T-helper 22 cell (primary cell): ENCODE measurements around the gene TAS2R42.

Experiments used
- DNase-seq: peaks from one replicate; pipeline ENCODE4 v3.0.0-alpha.2; 2020; ENCODE audit warnings: low read depth

The TAS2R42 gene

GRCh38 chr12:11186837-11187236 lies at the start of gene TAS2R42:
Gene TAS2R42, minus strand, starts transcription at chr12:11186937. Its CDS starts 0 bp downstream, at chr12:11186937.
- DNase-seq = no peak

GRCh38 chr12:11233532-11233931 lies 46.8 kb upstream of the TAS2R42 start:
- DNase-seq = no peak

- no peak for DNase-seq
Measured at GRCh38 chr12:11228296-11228879, 41.7 kb upstream of the TAS2R42 start.

GRCh38 chr12:11227373-11227772 lies 40.6 kb upstream of the TAS2R42 start:
- DNase-seq = no peak

- no peak for DNase-seq
Measured at GRCh38 chr12:11209113-11209512, 22.4 kb upstream of the TAS2R42 start.

GRCh38 chr12:11204173-11204572 lies 17.4 kb upstream of the TAS2R42 start:
- no peak for DNase-seq

GRCh38 chr12:11202811-11203210 lies 16.1 kb upstream of the TAS2R42 start:
- no peak for DNase-seq

GRCh38 chr12:11183011-11183410 lies 3.7 kb downstream of the TAS2R42 start:
- DNase-seq = no peak

- DNase-seq = no peak
Measured at GRCh38 chr12:11182529-11182928, 4.2 kb downstream of the TAS2R42 start.

GRCh38 chr12:11178250-11178649 lies 8.5 kb downstream of the TAS2R42 start:
- no peak for DNase-seq

- DNase-seq = no peak
Measured at GRCh38 chr12:11174022-11174421, 12.7 kb downstream of the TAS2R42 start.

GRCh38 chr12:11171969-11172675 lies 14.6 kb downstream of the TAS2R42 start:
- DNase-seq = no peak

- DNase-seq = peak; percentile 78
Measured at GRCh38 chr12:11171145-11171968, 15.4 kb downstream of the TAS2R42 start, which contains the start of gene SMIM10L1. Gene SMIM10L1, plus strand, starts transcription at chr12:11171194. Its CDS starts 163 bp downstream, at chr12:11171357.

GRCh38 chr12:11170810-11171144 lies 16.0 kb downstream of the TAS2R42 start:
- no peak for DNase-seq

- DNase-seq = no peak
Measured at GRCh38 chr12:11166300-11166699, 20.4 kb downstream of the TAS2R42 start.

- DNase-seq = no peak
Measured at GRCh38 chr12:11164384-11164783, 22.4 kb downstream of the TAS2R42 start.

GRCh38 chr12:11162502-11162901 lies 24.2 kb downstream of the TAS2R42 start:
- DNase-seq = no peak

- DNase-seq = no peak
Measured at GRCh38 chr12:11158885-11159444, 27.8 kb downstream of the TAS2R42 start.

GRCh38 chr12:11154400-11154925 lies 32.3 kb downstream of the TAS2R42 start:
- DNase-seq = no peak

- DNase-seq = no peak
Measured at GRCh38 chr12:11152725-11153124, 34.0 kb downstream of the TAS2R42 start.

GRCh38 chr12:11150832-11151231 lies 35.9 kb downstream of the TAS2R42 start:
- DNase-seq = no peak

- DNase-seq = no peak
Measured at GRCh38 chr12:11147420-11147819, 39.3 kb downstream of the TAS2R42 start.
